Left lung (tissue), 10 donors: Measurements from ENCODE around the gene PPT1. TPM values are rescaled to one million over a fixed set of nuclear protein-coding genes. Genes with fewer than 3 reads are reported as not detected.

Source experiments
- ATAC-seq: fragments of 200-7000 bp; cut with Tn5 transposase; one replicate; pipeline ENCODE4 v1.9.1; 2020; ENCODE audit warnings: moderate library complexity
- DNase-seq, 4 donors: peaks; one replicate each; pipeline ENCODE4 v3.0.0-alpha.2; 2013 to 2020
- H3K27ac ChIP-seq, 2 donors: fragments of 200-600 bp; sonication (generic) in 1 of 2; one replicate each; pipeline versions ENCODE4 v1.5.0 to v1.8.0; 2020 to 2021
- H3K27me3 ChIP-seq, 2 donors: fragments of 200-600 bp; sonication (generic) in 1 of 2; one replicate each; pipeline versions ENCODE4 v1.5.0 to v1.8.0; 2020 to 2021
- H3K36me3 ChIP-seq, 2 donors: fragments of 200-600 bp; sonication (generic) in 1 of 2; one replicate each; pipeline versions ENCODE4 v1.5.0 to v1.8.0; 2020 to 2021
- H3K4me1 ChIP-seq, 2 donors: fragments of 200-600 bp; one replicate each; pipeline ENCODE4 v1.8.0; 2021
- H3K4me3 ChIP-seq, 2 donors: fragments of 200-600 bp; sonication (generic) in 1 of 2; one replicate each; pipeline versions ENCODE4 v1.5.0 to v1.8.0; 2020 to 2021; ENCODE audit warnings: mild to moderate bottlenecking in 1 of 2
- H3K9me3 ChIP-seq, 2 donors: fragments of 200-600 bp; sonication (generic) in 1 of 2; one replicate each; pipeline versions ENCODE4 v1.5.0 to v1.8.0; 2020 to 2021
- CTCF ChIP-seq, 2 donors: fragments of 200-600 bp; sonication (generic) in 1 of 2; IDR thresholded peaks; one replicate each; pipeline versions ENCODE4 v1.5.0 to v1.8.0; 2021; ENCODE audit warnings: antibody characterized with exemption in 2 of 2
- intact Hi-C, 2 donors: fragments of 100-400 bp; cut with DNase I; formaldehyde crosslinking; loops; one replicate each; pipeline versions ENCODE4 v1.11.2 to v1.14.2; 2022
- polyA plus RNA-seq, 6 donors: library from polyadenylated mRNA; unstranded; fragments of 120-200 nt; gene quantifications; one replicate each; pipeline ENCODE4 v1.2.1, GENCODE V29; 2013; ENCODE audit not compliant: insufficient read length in 6 of 6
- total RNA-seq, 2 donors: library from RNA; stranded (reverse); fragmentation: NEBNext Ultra II Directional; extraction: Animal tissue kit (Norgen Biotek cat#: 25700); gene quantifications; one replicate each; pipeline ENCODE4 v1.2.1, GENCODE V29; 2021
- donor health status: DM: no; HTN: yes; CAD: no.
- donor health status: DM: no; HTN: no; CAD: no.

PPT1 gene
- total and polyA plus RNA-seq, 8 donors: 87.3 to 195 (median 99.8) TPM

DNA sequence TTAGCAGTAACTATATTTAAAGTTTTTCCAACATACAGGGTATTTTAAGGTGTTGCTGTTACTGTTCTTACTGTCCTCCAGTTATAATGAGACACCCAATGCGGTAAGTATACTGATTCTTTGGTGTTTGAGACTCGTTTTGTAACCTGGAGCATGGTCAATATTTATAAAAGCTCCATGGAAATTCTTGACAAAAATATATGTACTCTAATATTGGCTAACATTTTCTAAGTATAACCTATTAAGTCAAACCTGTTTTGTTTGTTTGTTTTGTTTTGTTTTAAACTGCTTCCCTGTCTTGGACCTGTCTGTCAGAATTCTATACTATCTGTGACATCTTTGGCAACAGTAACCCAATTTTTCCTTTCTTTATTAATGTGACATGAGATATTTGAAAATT, 72.4 kb downstream of the PPT1 start:
- Histone ChIP-seq H3K4me3 (no peak overlapping the region), H3K9me3 (peaks cover 0 to 9% of the 10 kb centered on the region in 2 donors), H3K27ac (no peak overlapping the region), H3K36me3 (no peaks in the 10 kb centered on the region), H3K4me1 (no peaks in the 10 kb centered on the region), H3K27me3 (no peaks in the 10 kb centered on the region)
- ATAC-seq: no peak
- TF ChIP-seq CTCF (IDR thresholded peaks at IDR 0.05): no peak
- intact Hi-C loops: no loop called here
- peak in 1 of 4 donors; percentile 20 for DNase-seq

DNA sequence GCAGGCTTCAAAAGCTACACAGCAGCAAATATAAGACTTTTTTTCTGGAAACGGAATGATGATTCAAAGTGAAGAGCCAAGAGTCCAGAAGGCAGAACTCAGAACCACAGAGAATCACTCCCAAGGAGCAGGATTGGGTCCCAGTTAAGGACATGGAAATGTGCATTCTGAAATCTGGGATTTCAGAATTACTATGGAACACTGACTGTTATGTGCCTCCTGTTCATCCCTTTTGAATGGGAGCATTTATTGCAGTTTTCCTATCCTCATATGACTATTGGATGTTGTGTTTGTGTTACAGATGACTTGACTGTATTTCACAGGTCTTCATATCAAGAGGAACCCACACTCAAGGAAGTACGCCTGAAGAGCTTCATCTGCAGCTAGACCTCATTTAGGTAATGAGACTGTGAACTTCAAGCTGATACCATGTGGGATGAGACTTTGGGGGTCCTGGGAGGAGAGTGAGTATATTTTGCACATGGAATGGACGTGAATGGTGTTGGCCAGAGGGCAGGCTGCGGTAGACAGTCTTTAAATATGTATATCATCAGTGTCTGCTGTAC, 73.6 kb downstream of the PPT1 start:
- no peak for ATAC-seq
- Histone ChIP-seq H3K27me3 (no peaks in the 10 kb centered on the region), H3K27ac (no peak overlapping the region), H3K4me1 (no peaks in the 10 kb centered on the region), H3K4me3 (no peak overlapping the region), H3K9me3 (peaks cover 0 to 9% of the 10 kb centered on the region in 2 donors), H3K36me3 (no peaks in the 10 kb centered on the region)
- no peak for TF ChIP-seq CTCF (IDR thresholded peaks at IDR 0.05)
- no peak for DNase-seq
- intact Hi-C loops: no loop called here

Other genes starting within 250 kb of the PPT1 start
- 10 to 100 TPM; 10.5 to 13.1 TPM for gene TRIT1, start 213.7 kb downstream of the PPT1 start, total RNA-seq
- gene TRIT1, start 213.7 kb downstream of the PPT1 start, polyA plus RNA-seq: 10 to 100 TPM; 36.3 to 51.4 (median 38.8) TPM
- 1 to 10 TPM; 2.7 to 4.3 TPM for gene MYCL, start 195.3 kb downstream of the PPT1 start, total RNA-seq
- gene MYCL, start 195.3 kb downstream of the PPT1 start, polyA plus RNA-seq: 10 to 100 TPM in 5 of 6 donors, 1 to 10 TPM in 1; 8.1 to 12.9 (median 11.9) TPM
- 100 to 1,000 TPM in 1 of 2 donors, 10 to 100 TPM in 1; 98.0 to 114 TPM for gene MFSD2A, start 142.1 kb downstream of the PPT1 start, total RNA-seq
- 100 to 1,000 TPM in 5 of 6 donors, 10 to 100 TPM in 1; 56.3 to 214 (median 173) TPM for gene MFSD2A, start 142.1 kb downstream of the PPT1 start, polyA plus RNA-seq
- 100 to 1,000 TPM; 366 to 501 TPM for gene CAP1, start 56.5 kb downstream of the PPT1 start, total RNA-seq
- gene CAP1, start 56.5 kb downstream of the PPT1 start, polyA plus RNA-seq: 100 to 1,000 TPM; 150 to 178 (median 157) TPM
- gene RLF, start 64.1 kb upstream of the PPT1 start, total RNA-seq: 10 to 100 TPM; 11.2 to 12.7 TPM
- 10 to 100 TPM; 23.3 to 34.4 (median 26.4) TPM for gene RLF, start 64.1 kb upstream of the PPT1 start, polyA plus RNA-seq
- under 1 TPM in 1 of 2 donors, not detected in 1; 0.55 TPM for gene TMCO2, start 150.7 kb upstream of the PPT1 start, total RNA-seq
- gene TMCO2, start 150.7 kb upstream of the PPT1 start, polyA plus RNA-seq: not detected
- gene ZMPSTE24, start 161.0 kb upstream of the PPT1 start, total RNA-seq: 10 to 100 TPM; 54.5 to 57.2 TPM
- gene ZMPSTE24, start 161.0 kb upstream of the PPT1 start, polyA plus RNA-seq: 10 to 100 TPM; 38.7 to 49.3 (median 43.7) TPM
- 1 to 10 TPM; 1.1 to 3.4 TPM for gene COL9A2, start 220.0 kb upstream of the PPT1 start, total RNA-seq
- 10 to 100 TPM; 17.1 to 29.7 (median 22.7) TPM for gene COL9A2, start 220.0 kb upstream of the PPT1 start, polyA plus RNA-seq